Activated T-cell treated with anti-CD3 and anti-CD28 coated beads for 24 hours (primary cell): Measurements from ENCODE around the gene KRT33B.
"Not testable (repeated sequence)": the region's sequence is repeated elsewhere in the genome, so short reads cannot be mapped to it uniquely, and the experiment has no call there.

Experiments
- DNase-seq: peaks from one replicate; pipeline ENCODE4 v3.0.0-alpha.2; 2020; ENCODE audit warnings: low read depth

Gene KRT33B

GRCh38 chr17:41347869-41348760 is 21.5 kb downstream of the KRT33B start:
- no peak for DNase-seq

- DNase-seq, result not testable (repeated sequence)
Observed at GRCh38 chr17:41346421-41346820, 23.2 kb downstream of the KRT33B start.

- DNase-seq, result no peak
Observed at GRCh38 chr17:41345992-41346391, 23.6 kb downstream of the KRT33B start.

DNA sequence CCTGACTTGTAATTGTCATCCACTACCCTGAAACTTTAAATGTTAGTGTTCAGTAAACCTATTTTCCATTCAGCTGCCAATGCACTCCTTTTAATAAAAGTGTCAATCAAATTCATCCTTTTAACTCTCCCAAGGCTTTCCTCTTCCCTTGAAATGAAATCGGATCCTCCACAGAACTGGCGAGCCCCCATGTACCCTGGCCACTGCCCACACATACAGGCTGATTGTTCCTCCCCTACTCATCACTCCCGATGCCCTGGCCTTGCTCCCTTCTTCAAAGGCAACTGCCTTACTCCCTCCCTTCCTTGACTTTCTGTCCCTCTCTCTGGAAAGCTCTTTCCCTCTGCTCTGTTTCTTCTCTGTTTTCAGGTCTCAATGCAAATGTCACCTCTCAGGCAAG is 26.6 kb downstream of the KRT33B start:
- DNase-seq, result no peak

GRCh38 chr17:41340934-41341861 is 28.4 kb downstream of the KRT33B start:
- peak; percentile 27 for DNase-seq

DNA sequence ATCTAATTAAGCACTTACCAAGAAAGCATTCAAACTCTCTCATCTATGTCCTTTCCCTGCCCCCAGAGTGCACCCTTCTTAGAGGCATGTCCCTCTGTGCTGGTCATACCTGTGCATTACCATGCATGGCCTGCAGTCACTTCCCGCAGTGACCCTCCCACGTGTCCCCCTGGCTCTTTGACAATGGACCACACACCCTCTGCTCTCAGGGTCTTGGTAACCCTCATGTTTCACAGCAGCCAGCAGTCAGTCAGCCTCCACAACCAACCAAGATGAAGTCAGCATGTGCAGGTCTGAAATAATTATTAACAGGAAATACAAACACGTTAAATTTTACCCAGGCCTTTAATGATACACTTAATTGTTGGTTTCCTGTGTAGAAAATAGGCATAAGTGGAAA is 29.1 kb downstream of the KRT33B start:
- DNase-seq, result no peak

DNA sequence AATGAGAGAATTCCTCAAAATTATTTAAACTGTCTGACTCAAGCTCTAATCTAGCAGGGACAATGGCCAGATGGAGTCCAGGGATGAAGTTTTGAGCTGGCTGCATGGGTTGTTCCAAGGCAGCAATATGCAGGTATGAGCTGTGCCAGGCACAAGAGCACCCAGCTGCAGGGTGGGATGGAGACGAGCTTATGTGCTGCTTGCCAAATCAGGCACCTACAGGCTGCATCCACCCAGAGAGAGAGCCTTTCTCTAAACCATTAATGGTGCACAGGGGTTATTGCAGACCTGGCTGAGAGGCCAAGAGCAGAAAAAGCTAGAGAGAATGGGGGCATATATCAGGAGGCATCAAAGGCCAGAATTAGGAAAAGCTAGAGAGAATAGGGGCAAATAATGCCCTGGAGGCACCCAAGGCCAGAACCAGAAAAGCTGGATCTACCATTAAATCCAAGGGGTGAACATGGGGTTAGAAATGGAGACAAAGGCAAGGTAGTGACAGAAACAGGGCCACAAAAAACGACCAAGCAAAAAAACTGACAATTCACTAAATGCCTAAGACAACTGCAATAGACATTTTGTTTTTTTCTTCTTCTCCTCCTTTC is 29.9 kb downstream of the KRT33B start:
- DNase-seq, result no peak

- DNase-seq, result peak; percentile 26
Observed at GRCh38 chr17:41338961-41339485, 30.6 kb downstream of the KRT33B start.

DNA sequence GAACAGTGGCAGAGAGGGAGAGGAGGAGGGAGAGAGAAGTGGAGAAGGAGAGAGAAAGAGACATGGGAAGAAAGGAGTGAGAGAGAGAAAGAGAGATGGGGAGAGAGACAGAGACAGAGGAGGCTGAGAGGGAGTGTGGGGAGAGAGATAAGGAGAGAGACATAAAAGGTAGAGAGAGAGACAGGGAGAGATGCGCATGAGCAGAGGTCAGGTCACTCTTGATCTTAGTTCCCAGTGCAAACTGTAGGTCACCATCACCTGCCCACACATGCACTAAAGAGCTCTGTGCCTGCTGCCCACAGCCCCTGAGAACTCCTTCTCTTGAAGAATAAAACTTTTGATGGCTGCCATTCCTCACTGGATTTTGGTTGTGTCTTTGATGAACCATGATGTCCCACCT is 33.9 kb downstream of the KRT33B start:
- DNase-seq, result no peak

- no peak for DNase-seq
Observed at GRCh38 chr17:41334385-41335305, 35.0 kb downstream of the KRT33B start.

GRCh38 chr17:41333836-41334235 is 35.8 kb downstream of the KRT33B start:
- no peak for DNase-seq

DNA sequence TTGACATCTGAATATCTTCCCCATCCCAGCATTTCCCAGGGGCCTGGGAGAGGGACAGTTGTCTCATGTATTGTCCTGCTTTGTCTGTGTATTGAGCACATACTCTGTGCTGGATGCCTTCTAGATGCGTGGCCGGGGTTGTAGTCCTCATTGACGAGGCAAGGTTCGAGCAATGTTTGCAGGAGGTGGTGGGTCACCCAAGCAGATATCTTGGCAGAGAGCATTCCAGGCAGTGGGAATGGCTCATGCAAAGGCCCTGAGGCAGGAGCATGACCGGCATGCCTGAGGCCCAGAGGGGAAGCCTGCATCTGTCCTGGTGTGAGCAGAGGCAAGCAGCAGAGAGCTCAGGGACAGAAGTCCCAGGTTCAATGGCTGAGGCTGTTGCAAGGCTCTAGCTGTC is 36.5 kb downstream of the KRT33B start:
- no peak for DNase-seq

GRCh38 chr17:41332239-41332638 is 37.4 kb downstream of the KRT33B start:
- no peak for DNase-seq

DNA sequence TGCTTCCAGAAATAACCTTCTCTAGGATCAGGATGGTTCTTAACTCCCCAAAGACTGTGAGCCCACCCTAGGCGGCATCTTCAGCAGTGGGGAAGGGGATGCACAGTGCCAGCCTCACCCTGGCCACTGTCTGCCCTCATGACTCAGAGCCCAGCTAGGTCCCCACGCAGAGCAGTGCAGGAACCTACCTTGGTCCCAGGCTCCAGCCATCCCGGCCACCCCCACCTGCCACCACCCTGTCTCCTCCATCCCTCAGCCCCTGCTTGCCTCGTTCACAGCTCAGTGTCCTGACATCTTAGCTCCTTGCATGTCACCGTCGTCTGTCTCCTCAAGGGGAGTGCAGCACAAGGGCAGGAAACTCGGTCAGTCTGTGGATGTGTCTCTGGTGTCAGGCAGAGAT is 38.0 kb downstream of the KRT33B start:
- DNase-seq, result no peak

DNA sequence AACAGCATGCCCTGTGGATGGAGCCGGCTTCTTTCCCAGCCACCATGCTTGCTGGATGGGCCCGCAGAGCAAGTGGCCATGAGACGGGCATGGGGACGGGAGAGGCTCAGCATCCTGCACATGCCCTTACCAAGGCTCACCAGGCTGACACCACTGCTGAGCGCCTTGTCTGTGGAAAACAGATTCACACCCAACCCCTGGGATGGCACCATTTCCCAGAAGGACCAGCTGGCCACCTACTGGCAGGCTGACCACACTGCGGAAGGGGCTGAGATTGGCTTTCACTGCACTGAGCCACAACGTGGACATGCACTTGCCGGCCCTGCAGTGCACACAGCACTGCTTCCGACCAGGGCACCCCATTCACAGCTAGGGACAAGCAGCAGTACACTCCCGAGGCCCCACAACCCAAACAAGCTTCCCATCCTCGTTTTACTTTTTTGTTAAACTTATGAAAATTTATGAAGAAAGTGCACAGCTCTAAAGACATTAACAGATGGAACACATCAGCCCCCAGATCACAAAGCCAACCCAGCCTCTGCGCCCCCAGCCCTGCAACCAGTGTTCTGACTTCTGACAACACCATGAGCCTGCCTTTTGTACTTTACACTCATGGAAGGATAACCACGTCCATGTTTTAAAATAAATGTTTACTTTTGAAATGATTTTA is 40.2 kb downstream of the KRT33B start:
- no peak for DNase-seq

GRCh38 chr17:41328207-41328606 is 41.4 kb downstream of the KRT33B start:
- DNase-seq, result no peak

- DNase-seq, result no peak
Observed at GRCh38 chr17:41327411-41328120, 42.0 kb downstream of the KRT33B start.

GRCh38 chr17:41326173-41327145 is 43.2 kb downstream of the KRT33B start:
- DNase-seq, result no peak

DNA sequence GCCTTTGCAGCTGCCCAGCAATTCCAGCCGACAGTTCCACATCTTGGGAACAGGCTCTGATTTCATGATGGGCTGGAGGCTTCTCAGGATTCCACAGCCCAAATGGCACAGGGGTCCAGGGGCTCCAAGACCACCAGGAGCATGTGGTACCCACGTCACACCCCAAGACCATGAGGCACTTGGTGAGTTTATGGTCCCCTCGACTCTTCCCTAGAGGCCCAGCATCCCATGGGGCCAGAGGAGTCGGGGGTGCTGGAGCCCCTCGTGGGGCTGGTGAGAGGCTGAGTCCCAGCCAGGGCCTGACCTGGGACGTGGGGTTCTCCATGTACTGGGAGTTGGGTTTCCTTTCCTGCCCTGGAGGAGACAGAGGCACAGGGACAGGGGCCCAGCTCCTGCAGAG is 44.0 kb downstream of the KRT33B start:
- DNase-seq, result no peak
